HepG2 (cell line): Measurements from ENCODE around the gene ITPR1. TPM values are rescaled to one million over a fixed set of nuclear protein-coding genes. Genes with fewer than 3 reads are reported as not detected.
A peak's percentile ranks its signal among the peaks of the same experiment; 100 is the strongest.

Experiments used
- ATAC-seq: fragments of 200-7000 bp; cut with Tn5 transposase; 3 replicates; pipeline ENCODE4 v1.9.1; 2020; ENCODE audit warnings: mild to moderate bottlenecking, moderate library complexity
- BruUV-seq: library from RNA; stranded (reverse); fragments of 400-500 nt; replicated peaks from 2 replicates; lab custom pipeline; 2021; lab: Mats Ljungman, UMichigan
- CTCF ChIA-PET: fragments of 300-600 bp; formaldehyde crosslinking; extraction: SDS; loops from one replicate; lab custom pipeline; 2021; ENCODE audit warnings: low total read pairs, inconsistent platforms, low intra/inter-chr PET ratio; lab: Yijun Ruan, JAX
- POLR2A ChIA-PET: fragments of 350-600 bp; sonication (Branson Sonifier 250); formaldehyde crosslinking; loops from one replicate; lab custom pipeline; 2020; ENCODE audit warnings: antibody characterized with exemption, inconsistent platforms; lab: Yijun Ruan, JAX
- DNase-seq: peaks from one replicate; pipeline ENCODE4 v3.0.0-alpha.2; 2015; ENCODE audit warnings: low spot score
- FAIRE-seq: peaks from 3 replicates; lab custom pipeline; 2011; peaks lifted over from hg19 to GRCh38; lab: Jason Lieb, UNC
- H2AFZ ChIP-seq: one replicate; pipeline ENCODE4 v1.6.1; 2011; ENCODE audit warnings: low read length, inconsistent platforms
- H3K27ac ChIP-seq: fragments of 300-600 bp; 3 replicates; pipeline ENCODE4 v1.8.0; 2011; ENCODE audit warnings: mixed run types, mild to moderate bottlenecking, mixed read lengths, low read length, inconsistent platforms; ENCODE audit not compliant: insufficient read depth; ENCODE audit errors: extremely low read length
- H3K27me3 ChIP-seq, 2 experiments: fragments of 200-600 bp in 1 of 2; 2 replicates in 1 of 2; 3 replicates in 1 of 2; pipeline versions ENCODE4 v1.6.0 to v1.8.0; 2011; ENCODE audit warnings: low read length in 2 of 2, mild to moderate bottlenecking in 2 of 2, moderate library complexity in 2 of 2, inconsistent platforms in 1 of 2; ENCODE audit not compliant: insufficient read depth in 2 of 2, control insufficient read depth in 1 of 2
- H3K36me3 ChIP-seq, 2 experiments: fragments of 200-600 bp in 1 of 2; replicated peaks in 1 of 2; 2 replicates in 1 of 2; 3 replicates in 1 of 2; pipeline versions ENCODE4 v1.5.1 to v1.8.0; 2011; ENCODE audit warnings: low read length in 2 of 2, inconsistent platforms in 1 of 2; ENCODE audit not compliant: insufficient read depth in 2 of 2, control insufficient read depth in 1 of 2
- H3K4me1 ChIP-seq: 2 replicates; pipeline ENCODE4 v1.5.1; 2012; ENCODE audit warnings: low read length, inconsistent platforms; ENCODE audit not compliant: insufficient read depth
- H3K4me2 ChIP-seq: 2 replicates; pipeline ENCODE4 v1.6.0; 2011; ENCODE audit warnings: low read depth, low read length, inconsistent platforms
- H3K4me3 ChIP-seq, 3 experiments: fragments of 200-600 bp in 1 of 3; sonication (generic), shearing (Covaris generic) in 1 of 3; replicated peaks in 1 of 3; 2 replicates each; pipeline ENCODE4 v1.5.1; 2011 to 2016; ENCODE audit warnings: low read length in 3 of 3, inconsistent platforms in 2 of 3, low read depth in 2 of 3, mild to moderate bottlenecking in 2 of 3, control low read depth in 1 of 3, mixed read lengths in 1 of 3; ENCODE audit not compliant: insufficient read depth in 1 of 3
- H3K79me2 ChIP-seq: one replicate; pipeline ENCODE4 v1.6.1; 2011; ENCODE audit warnings: low read length, inconsistent platforms; ENCODE audit not compliant: insufficient read depth
- H3K9ac ChIP-seq: 2 replicates; pipeline ENCODE4 v1.6.0; 2011; ENCODE audit warnings: mild to moderate bottlenecking, low read depth, low read length, inconsistent platforms; ENCODE audit not compliant: insufficient read depth
- H3K9me3 ChIP-seq: 2 replicates; pipeline ENCODE4 v1.5.1; 2012; ENCODE audit warnings: mild to moderate bottlenecking, low read length
- H4K20me1 ChIP-seq: 2 replicates; pipeline ENCODE4 v1.6.0; 2011; ENCODE audit warnings: inconsistent platforms, mild to moderate bottlenecking, low read length, moderate library complexity; ENCODE audit not compliant: insufficient read depth
- ARID2 ChIP-seq: sonication (generic); formaldehyde crosslinking; IDR thresholded peaks from 2 replicates; pipeline ENCODE4 v1.8.1; 2022; ENCODE audit warnings: mild to moderate bottlenecking, missing genetic modification reagents, borderline replicate concordance
- ARID5B ChIP-seq: IDR thresholded peaks from 2 replicates; pipeline ENCODE4 v1.4.0; 2020; ENCODE audit warnings: mild to moderate bottlenecking, missing genetic modification reagents
- ATF4 ChIP-seq, 2 experiments: fragments of 450-650 bp in 1 of 2; sonication (generic) in 1 of 2; formaldehyde crosslinking; IDR thresholded peaks; 2 replicates each; pipeline versions ENCODE4 v1.5.0 to v1.8.0; 2020 to 2022; ENCODE audit warnings: mild to moderate bottlenecking in 1 of 2, missing genetic modification reagents in 1 of 2
- CEBPG ChIP-seq: IDR thresholded peaks from 2 replicates; pipeline ENCODE4 v1.6.1; 2016
- DDIT3 ChIP-seq: sonication (generic); formaldehyde crosslinking; IDR thresholded peaks from 2 replicates; pipeline ENCODE4 v1.4.0; 2020; ENCODE audit warnings: mild to moderate bottlenecking, missing genetic modification reagents
- EP300 ChIP-seq, 3 experiments: sonication (generic) in 1 of 3; formaldehyde crosslinking in 1 of 3; IDR thresholded peaks; 2 replicates each; pipeline versions ENCODE4 v1.5.1 to v1.6.1; 2011 to 2020; ENCODE audit warnings: low read depth in 2 of 3, low read length in 2 of 3, borderline replicate concordance in 1 of 3, improper control_type of control experiment in 1 of 3, mild to moderate bottlenecking in 1 of 3, missing genetic modification reagents in 1 of 3, moderate library complexity in 1 of 3
- GATA4 ChIP-seq: sonication (generic); IDR thresholded peaks from 2 replicates; pipeline ENCODE4 v1.6.1; 2016; ENCODE audit warnings: antibody characterized with exemption, low read depth, borderline replicate concordance
- HMG20A ChIP-seq: IDR thresholded peaks from 2 replicates; pipeline ENCODE4 v1.6.1; 2016; ENCODE audit warnings: borderline replicate concordance
- HNF4G ChIP-seq, 2 experiments: sonication (generic) in 1 of 2; formaldehyde crosslinking in 1 of 2; IDR thresholded peaks; 2 replicates each; pipeline versions ENCODE4 v1.4.0 to v1.6.1; 2011 to 2020; ENCODE audit warnings: borderline replicate concordance in 2 of 2, low read depth in 2 of 2, mild to moderate bottlenecking in 2 of 2, low read length in 1 of 2, missing genetic modification reagents in 1 of 2, moderate library complexity in 1 of 2
- JUN ChIP-seq: sonication (generic); formaldehyde crosslinking; IDR thresholded peaks from 2 replicates; pipeline ENCODE4 v1.4.0; 2020; ENCODE audit warnings: mild to moderate bottlenecking, missing genetic modification reagents
- MLXIP ChIP-seq: sonication (generic); formaldehyde crosslinking; IDR thresholded peaks from 2 replicates; pipeline ENCODE4 v1.9.0; 2021; ENCODE audit warnings: missing genetic modification reagents, borderline replicate concordance
- RFX1 ChIP-seq: fragments of 450-650 bp; IDR thresholded peaks from 2 replicates; pipeline ENCODE4 v1.6.1; 2017
- SOX5 ChIP-seq: IDR thresholded peaks from 2 replicates; pipeline ENCODE4 v1.6.1; 2016; ENCODE audit warnings: borderline replicate concordance
- ZFP1 ChIP-seq: IDR thresholded peaks from 2 replicates; pipeline ENCODE4 v1.6.1; 2016
- ZNF331 ChIP-seq: sonication (generic); formaldehyde crosslinking; IDR thresholded peaks from 2 replicates; pipeline ENCODE4 v1.4.0; 2020; ENCODE audit warnings: missing genetic modification reagents
- WGBS: methylation state at CpG from one replicate; pipeline ENCODE4 v1.1.6; 2017; ENCODE audit warnings: low lambda C conversion rate; 5-methylcytosine and 5-hydroxymethylcytosine counted together
- in situ Hi-C: cut with HindIII; loops from 2 replicates; pipeline ENCODE4 v1.10.0; 2017; ENCODE audit warnings: low pct_unique_long_range_greater_than_20kb; ENCODE audit not compliant: extremely low pct_ligation_motif_present
- intact Hi-C: fragments of 100-400 bp; cut with micrococcal nuclease; formaldehyde crosslinking; loops from one replicate; pipeline ENCODE4 v1.10.0; 2022; ENCODE audit not compliant: unreplicated experiment
- polyA plus RNA-seq, 8 experiments: library from polyadenylated mRNA; depleted of rRNA in 3 of 8; stranded (reverse) in 7 of 8; unstranded in 1 of 8; fragments of >200 nt; fragmentation: Illumina TruSeq in 4 of 8; extraction: Trizol in 4 of 8; gene quantifications; 2 replicates each; pipeline versions ENCODE4 v1.2.1 to v1.2.3, GENCODE V29; 2011 to 2016; ENCODE audit warnings: low read depth in 4 of 8, missing spikeins in 1 of 8, mixed read lengths in 1 of 8; ENCODE audit not compliant: insufficient read depth in 1 of 8
- total RNA-seq, 5 experiments: library from RNA; depleted of rRNA; stranded (reverse); fragments of >200 nt; fragmentation: Illumina TruSeq; extraction: Trizol; gene quantifications; 2 replicates each; pipeline ENCODE4 v1.2.3, GENCODE V29; 2016; ENCODE audit warnings: low read depth in 1 of 5

The ITPR1 gene
- total and polyA plus RNA-seq, 2 of the 13 experiments (the other 11 are each of a cell fraction or from before 2014, with no cell fraction given) = 10.0 to 11.4 TPM

DNA sequence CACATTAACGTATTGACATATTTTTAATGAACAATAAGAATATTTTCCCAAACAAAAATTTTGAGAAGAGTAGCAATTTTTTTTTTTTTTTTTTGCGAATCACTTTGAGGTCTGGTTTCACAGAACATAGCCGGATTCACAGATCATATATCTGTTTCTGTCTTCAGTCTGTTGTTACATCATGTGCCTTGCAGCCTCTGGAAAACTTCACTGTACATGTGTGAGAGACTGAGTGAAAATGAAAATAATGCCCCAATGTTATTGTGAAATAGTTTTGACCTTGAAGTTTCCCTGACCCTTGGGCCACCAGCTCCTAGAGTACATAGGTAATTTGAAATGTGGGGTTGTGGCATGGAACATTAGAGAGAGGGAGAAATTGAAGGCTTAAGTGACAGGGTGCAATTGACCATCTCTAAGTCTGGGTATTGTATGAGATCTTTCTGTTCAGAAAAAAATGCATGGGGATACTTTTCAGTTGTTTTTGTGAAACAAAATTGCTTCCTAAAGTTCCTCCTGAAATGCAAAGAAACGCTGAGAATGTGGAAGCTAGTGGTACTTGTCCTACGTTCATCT is 14.0 kb downstream of the ITPR1 start:
- 75% methylated on average over 5 of the region's 5 CpGs for WGBS
- TF ChIP-seq MLXIP = no peak
- peak; percentile 16; the same call in 1 of the 2 replicates for TF ChIP-seq SOX5 (CRISPR knock-in tag)
- TF ChIP-seq GATA4 = no peak
- peak in 1 of 2 experiments; percentile 32; a peak in 1 of 4 replicates for TF ChIP-seq EP300 (IDR thresholded peaks at IDR 0.05; ENCODE audit: low read depth in 2 of 2, low read length in 2 of 2)
- no peak for TF ChIP-seq EP300 (CRISPR knock-in tag; IDR thresholded peaks at IDR 0.05; ENCODE audit: borderline replicate concordance)
- TF ChIP-seq ZFP1 (CRISPR knock-in tag) = no peak
- TF ChIP-seq JUN (CRISPR knock-in tag) = no peak
- TF ChIP-seq HNF4G (IDR thresholded peaks at IDR 0.05; ENCODE audit: borderline replicate concordance, low read depth, low read length) = 0 out of 2 replicates have a peak, but pooled peaks have one; percentile 12
- TF ChIP-seq HNF4G (CRISPR knock-in tag; IDR thresholded peaks at IDR 0.05; ENCODE audit: borderline replicate concordance, low read depth) = no peak
- TF ChIP-seq CEBPG (CRISPR knock-in tag) = peak; percentile 74
- no peak for TF ChIP-seq RFX1
- TF ChIP-seq DDIT3 (CRISPR knock-in tag) = no peak
- TF ChIP-seq HMG20A = peak; percentile 68; the same call in 1 of the 2 replicates
- peak in 1 of 2 experiments; percentile 82; a peak in 2 of 4 replicates for TF ChIP-seq ATF4 (CRISPR knock-in tag; IDR thresholded peaks at IDR 0.05)
- TF ChIP-seq ARID5B (CRISPR knock-in tag) = peak; percentile 73
- no peak for TF ChIP-seq ARID2
- TF ChIP-seq ZNF331 (CRISPR knock-in tag) = 0 out of 2 replicates have a peak, but pooled peaks have one; percentile 9

More for the DNA sequence above, 14.0 kb downstream of the ITPR1 start:
- ATAC-seq (peak; percentile 33; the same call in 1 of the 3 replicates), FAIRE-seq (peak; percentile 30), DNase-seq (peak; percentile 43)
- ChIA-PET POLR2A (interaction anchor here (12.6 kb wide), 1 partner anchor 14 kb away, joined by 120 read pairs; the partner anchor contains the start of gene ITPR1), CTCF (no interaction called here)
- Histone ChIP-seq H3K27ac (peak overlapping the region; percentile 28), H3K4me1 (peaks cover 92% of the 10 kb centered on the region), H3K4me2 (no peak overlapping the region), H3K79me2 (no peaks in the 10 kb centered on the region), H3K27me3 (no peaks in the 10 kb centered on the region), H3K9ac (no peak overlapping the region), H2AFZ (no peak overlapping the region), H4K20me1 (no peaks in the 10 kb centered on the region), H3K9me3 (no peaks in the 10 kb centered on the region), H3K36me3 (no peaks in the 10 kb centered on the region), H3K4me3 (no peak overlapping the region)
- in situ Hi-C loops = no loop called here
- no TSS peak for BruUV-seq
- intact Hi-C loops = loop anchor here (2.0 kb wide), 1 partner anchor 14 kb away; the partner anchor contains the start of gene ITPR1
